Right atrium auricular region (tissue), 2 donors: ENCODE measurements around the gene DOCK4. TPM values are rescaled to one million over a fixed set of nuclear protein-coding genes. Genes with fewer than 3 reads are reported as not detected.

Experiments used
- DNase-seq: peaks from one replicate; pipeline ENCODE4 v3.0.0-alpha.2; 2019; ENCODE audit warnings: low spot score
- H3K27ac ChIP-seq, 2 donors: fragments of 200-600 bp; sonication (generic); 1 replicate in 1 of 2; 2 replicates in 1 of 2; pipeline ENCODE4 v1.5.1; 2016 to 2019
- H3K27me3 ChIP-seq, 2 donors: fragments of 200-600 bp; sonication (generic); one replicate each; pipeline versions ENCODE4 v1.5.1 to v1.6.0; 2017 to 2019
- H3K36me3 ChIP-seq: fragments of 200-600 bp; sonication (generic); one replicate; pipeline ENCODE4 v1.5.1; 2016
- H3K4me1 ChIP-seq, 2 donors: fragments of 200-600 bp; sonication (generic); one replicate each; pipeline versions ENCODE4 v1.5.1 to v1.6.0; 2017 to 2019
- H3K4me3 ChIP-seq, 2 donors: fragments of 200-600 bp; sonication (generic); 1 replicate in 1 of 2; 2 replicates in 1 of 2; pipeline ENCODE4 v1.5.1; 2017 to 2019; ENCODE audit warnings: mild to moderate bottlenecking in 1 of 2, moderate library complexity in 1 of 2
- H3K9me3 ChIP-seq, 2 donors: fragments of 200-600 bp; sonication (generic); one replicate each; pipeline ENCODE4 v1.5.1; 2019
- total RNA-seq, 2 donors: library from RNA; depleted of rRNA; stranded (reverse); fragments of >200 nt; gene quantifications; one replicate each; pipeline ENCODE4 v1.1.0, GENCODE V29; 2016
- TF ChIP-seq, protein P1 (sequence below), 2 donors: fragments of 200-600 bp; sonication (generic); IDR thresholded peaks; one replicate each; pipeline ENCODE4 v1.5.1; 2019; ENCODE audit warnings: antibody characterized with exemption in 2 of 2

The DOCK4 gene
- total RNA-seq, 2 donors from 2014 or later = 12.3 to 17.8 TPM

DNA sequence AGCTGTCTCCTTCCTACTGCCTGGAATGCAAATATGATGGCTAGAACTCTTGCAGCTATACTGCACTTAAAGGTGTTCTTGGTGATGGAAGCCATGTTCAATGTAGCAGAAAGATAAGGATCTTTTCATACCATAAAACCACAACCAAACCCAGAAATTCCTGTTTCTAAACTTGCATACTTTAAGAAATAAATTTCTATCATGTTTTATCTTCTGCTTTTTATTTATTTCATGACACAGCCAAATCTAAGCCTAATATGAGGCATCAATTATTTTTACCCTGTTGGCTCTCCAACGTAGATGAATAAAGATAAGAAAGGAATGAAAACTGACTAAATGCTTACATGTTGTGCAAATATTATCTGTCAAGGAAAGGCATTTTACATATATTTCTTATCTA lies 224.1 kb downstream of the DOCK4 start:
- H3K27ac ChIP-seq = no peak overlapping the region
- no peaks in the 10 kb centered on the region for H3K9me3 ChIP-seq
- no peaks in the 10 kb centered on the region for H3K4me1 ChIP-seq
- no peak overlapping the region for H3K4me3 ChIP-seq
- no peaks in the 10 kb centered on the region for H3K27me3 ChIP-seq
- no peak for DNase-seq
- H3K36me3 ChIP-seq = no peaks in the 10 kb centered on the region
- TF ChIP-seq, protein P1, sequence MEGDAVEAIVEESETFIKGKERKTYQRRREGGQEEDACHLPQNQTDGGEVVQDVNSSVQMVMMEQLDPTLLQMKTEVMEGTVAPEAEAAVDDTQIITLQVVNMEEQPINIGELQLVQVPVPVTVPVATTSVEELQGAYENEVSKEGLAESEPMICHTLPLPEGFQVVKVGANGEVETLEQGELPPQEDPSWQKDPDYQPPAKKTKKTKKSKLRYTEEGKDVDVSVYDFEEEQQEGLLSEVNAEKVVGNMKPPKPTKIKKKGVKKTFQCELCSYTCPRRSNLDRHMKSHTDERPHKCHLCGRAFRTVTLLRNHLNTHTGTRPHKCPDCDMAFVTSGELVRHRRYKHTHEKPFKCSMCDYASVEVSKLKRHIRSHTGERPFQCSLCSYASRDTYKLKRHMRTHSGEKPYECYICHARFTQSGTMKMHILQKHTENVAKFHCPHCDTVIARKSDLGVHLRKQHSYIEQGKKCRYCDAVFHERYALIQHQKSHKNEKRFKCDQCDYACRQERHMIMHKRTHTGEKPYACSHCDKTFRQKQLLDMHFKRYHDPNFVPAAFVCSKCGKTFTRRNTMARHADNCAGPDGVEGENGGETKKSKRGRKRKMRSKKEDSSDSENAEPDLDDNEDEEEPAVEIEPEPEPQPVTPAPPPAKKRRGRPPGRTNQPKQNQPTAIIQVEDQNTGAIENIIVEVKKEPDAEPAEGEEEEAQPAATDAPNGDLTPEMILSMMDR (IDR thresholded peaks at IDR 0.05) = no peak

DNA sequence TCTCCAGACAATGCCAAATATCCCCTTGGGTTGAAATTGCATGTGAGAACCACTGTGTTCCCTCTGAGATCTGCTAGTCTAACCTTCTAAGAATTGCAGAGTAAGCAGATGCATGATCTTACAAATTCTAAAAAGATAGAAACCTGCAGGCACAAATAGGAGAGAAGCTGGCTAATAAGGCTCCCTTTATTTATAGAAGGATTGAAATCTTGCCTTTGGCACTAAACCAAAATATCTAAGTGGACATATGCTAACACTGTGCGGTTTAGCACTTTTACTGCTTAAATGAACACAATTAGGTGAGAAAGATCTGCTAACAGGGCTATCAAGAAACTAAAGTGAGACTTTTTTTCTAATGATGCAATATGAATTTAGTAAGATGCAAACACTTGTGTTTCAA lies 225.5 kb downstream of the DOCK4 start:
- H3K9me3 ChIP-seq = no peaks in the 10 kb centered on the region
- H3K27me3 ChIP-seq = no peaks in the 10 kb centered on the region
- H3K27ac ChIP-seq = no peak overlapping the region
- H3K36me3 ChIP-seq = no peaks in the 10 kb centered on the region
- H3K4me1 ChIP-seq = no peaks in the 10 kb centered on the region
- DNase-seq = no peak
- no peak overlapping the region for H3K4me3 ChIP-seq
- TF ChIP-seq, protein P1 (IDR thresholded peaks at IDR 0.05) = no peak

DNA sequence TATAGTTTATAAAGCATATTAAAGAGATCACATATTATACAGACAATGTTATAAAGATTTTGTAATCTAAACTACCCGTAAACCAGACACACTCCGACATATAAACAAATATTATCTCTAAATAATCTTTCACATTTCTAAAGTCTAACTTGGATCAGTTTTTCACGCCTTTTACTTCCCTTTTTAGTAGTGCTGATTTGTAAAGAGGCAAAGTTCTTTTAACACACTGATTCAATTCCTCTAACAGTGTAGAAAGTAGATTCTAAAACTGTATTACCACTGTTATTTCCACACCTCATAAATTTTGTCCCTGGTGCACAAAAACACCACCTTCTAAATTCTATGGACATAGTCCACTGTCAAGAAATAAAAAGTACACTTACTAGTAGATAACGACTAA lies 230.9 kb downstream of the DOCK4 start:
- Histone ChIP-seq H3K4me1 (no peaks in the 10 kb centered on the region), H3K9me3 (no peaks in the 10 kb centered on the region), H3K4me3 (no peak overlapping the region), H3K36me3 (no peaks in the 10 kb centered on the region), H3K27me3 (no peaks in the 10 kb centered on the region), H3K27ac (no peak overlapping the region)
- DNase-seq = no peak
- TF ChIP-seq, protein P1 (IDR thresholded peaks at IDR 0.05) = no peak

DNA sequence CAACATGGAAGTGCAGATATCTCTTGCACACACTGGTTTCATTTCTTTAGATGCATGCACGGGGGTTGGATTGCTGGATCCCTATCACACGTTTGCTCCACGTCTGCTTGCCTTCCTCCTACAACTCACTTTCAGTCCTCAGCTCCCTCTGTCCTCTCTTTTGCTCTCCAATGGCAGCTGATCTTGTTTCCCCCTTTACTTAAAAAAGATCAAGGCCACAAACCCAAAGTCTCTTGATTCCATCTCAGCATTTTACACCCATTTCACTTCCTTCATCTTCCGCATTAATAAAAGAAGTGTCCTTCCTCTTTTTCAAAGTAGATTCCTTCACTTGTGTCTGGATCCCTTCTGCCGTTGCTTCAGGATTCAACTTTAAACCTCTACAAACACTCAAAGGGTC lies 245.2 kb downstream of the DOCK4 start:
- H3K36me3 ChIP-seq = no peaks in the 10 kb centered on the region
- H3K4me1 ChIP-seq = peaks cover 0 to 12% of the 10 kb centered on the region in 2 donors
- H3K27ac ChIP-seq = no peak overlapping the region
- H3K27me3 ChIP-seq = no peaks in the 10 kb centered on the region
- no peak overlapping the region for H3K4me3 ChIP-seq
- no peaks in the 10 kb centered on the region for H3K9me3 ChIP-seq
- TF ChIP-seq, protein P1 (IDR thresholded peaks at IDR 0.05) = no peak
- no peak for DNase-seq

DNA sequence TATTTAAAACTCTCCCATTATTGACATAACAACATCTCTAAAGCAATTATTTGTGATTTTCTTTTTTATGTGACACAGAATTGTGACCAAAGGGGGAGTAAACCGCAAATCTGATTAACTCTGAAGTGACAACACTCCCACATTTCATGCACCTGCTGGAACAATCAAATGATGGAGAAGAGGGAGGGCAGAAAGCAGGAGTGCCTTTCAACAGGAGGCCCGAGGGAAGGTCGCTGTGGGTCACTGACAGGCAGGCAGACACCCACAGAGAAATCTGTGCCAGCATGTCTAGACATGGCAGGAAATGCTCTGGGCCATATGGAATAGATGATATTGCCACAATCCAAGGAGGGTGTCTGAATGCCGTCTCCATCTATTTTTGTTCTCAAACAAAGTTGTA lies 247.3 kb downstream of the DOCK4 start:
- Histone ChIP-seq H3K27me3 (no peaks in the 10 kb centered on the region), H3K4me1 (peaks cover 0 to 28% of the 10 kb centered on the region in 2 donors), H3K9me3 (no peaks in the 10 kb centered on the region), H3K4me3 (no peak overlapping the region), H3K27ac (no peak overlapping the region), H3K36me3 (no peaks in the 10 kb centered on the region)
- no peak for DNase-seq
- TF ChIP-seq, protein P1 (IDR thresholded peaks at IDR 0.05) = no peak

DNA sequence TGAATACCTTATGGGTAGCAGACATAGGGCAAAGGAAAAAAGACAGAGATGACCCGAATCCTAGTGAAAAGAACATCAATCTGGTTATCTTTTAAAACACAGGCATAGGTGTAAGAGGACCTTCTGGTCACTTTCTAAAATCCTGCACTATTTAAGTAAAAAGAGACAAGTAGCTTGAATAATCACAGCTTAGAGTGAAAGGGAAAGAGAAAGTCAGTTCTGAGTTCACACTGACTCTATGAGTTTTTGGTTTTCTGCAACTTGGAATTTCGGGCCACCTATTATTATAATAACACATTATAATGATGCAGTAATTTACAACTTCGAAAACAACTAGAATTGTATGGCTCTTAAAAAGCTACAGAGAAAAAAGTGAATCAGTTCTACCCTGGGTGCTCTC lies 247.8 kb downstream of the DOCK4 start:
- Histone ChIP-seq H3K36me3 (no peaks in the 10 kb centered on the region), H3K27ac (no peak overlapping the region), H3K27me3 (no peaks in the 10 kb centered on the region), H3K4me1 (peaks cover 0 to 31% of the 10 kb centered on the region in 2 donors), H3K4me3 (no peak overlapping the region), H3K9me3 (no peaks in the 10 kb centered on the region)
- TF ChIP-seq, protein P1 (IDR thresholded peaks at IDR 0.05) = no peak
- DNase-seq = no peak
